Measurements from ENCODE around the gene DOCK8.

DOCK8 gene

DNA sequence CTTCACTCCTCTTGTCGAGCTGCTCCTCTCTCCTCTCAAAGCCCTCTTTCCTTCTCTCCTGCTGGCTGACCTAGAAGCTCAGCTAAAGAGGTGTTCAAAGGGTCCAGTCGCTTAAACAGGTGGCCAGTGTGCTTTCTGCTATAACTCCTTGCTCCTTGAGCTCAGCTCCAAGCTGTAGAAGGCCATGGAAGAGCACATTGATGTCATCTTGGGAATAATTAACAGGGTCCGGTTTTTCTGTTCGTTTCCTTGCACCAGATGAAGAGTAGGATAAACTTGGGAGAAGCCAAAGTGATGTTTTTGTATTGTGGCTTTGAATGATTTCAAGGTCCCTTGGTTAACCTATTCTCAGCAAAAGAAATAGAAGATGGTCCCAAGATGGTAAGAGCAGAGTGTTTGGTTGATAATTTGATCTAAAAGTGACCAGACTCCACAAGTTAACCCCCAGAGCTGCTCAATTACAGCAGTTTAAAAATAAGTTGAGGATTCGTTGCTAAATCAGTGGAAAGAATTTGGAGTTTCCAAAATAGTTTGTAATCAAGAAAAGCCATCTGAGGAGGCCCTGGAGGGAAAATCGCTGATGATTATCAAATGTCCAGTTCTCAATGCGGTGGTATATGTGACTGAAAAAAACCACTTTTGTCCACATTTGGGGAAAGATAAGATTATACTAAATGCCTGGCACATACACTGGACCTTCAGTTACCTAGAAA lies 148.1 kb downstream of the DOCK8 start:
- DNase-seq (ENCODE audit: extremely low read depth, low read depth), result no peak
- TF ChIP-seq, protein P1, sequence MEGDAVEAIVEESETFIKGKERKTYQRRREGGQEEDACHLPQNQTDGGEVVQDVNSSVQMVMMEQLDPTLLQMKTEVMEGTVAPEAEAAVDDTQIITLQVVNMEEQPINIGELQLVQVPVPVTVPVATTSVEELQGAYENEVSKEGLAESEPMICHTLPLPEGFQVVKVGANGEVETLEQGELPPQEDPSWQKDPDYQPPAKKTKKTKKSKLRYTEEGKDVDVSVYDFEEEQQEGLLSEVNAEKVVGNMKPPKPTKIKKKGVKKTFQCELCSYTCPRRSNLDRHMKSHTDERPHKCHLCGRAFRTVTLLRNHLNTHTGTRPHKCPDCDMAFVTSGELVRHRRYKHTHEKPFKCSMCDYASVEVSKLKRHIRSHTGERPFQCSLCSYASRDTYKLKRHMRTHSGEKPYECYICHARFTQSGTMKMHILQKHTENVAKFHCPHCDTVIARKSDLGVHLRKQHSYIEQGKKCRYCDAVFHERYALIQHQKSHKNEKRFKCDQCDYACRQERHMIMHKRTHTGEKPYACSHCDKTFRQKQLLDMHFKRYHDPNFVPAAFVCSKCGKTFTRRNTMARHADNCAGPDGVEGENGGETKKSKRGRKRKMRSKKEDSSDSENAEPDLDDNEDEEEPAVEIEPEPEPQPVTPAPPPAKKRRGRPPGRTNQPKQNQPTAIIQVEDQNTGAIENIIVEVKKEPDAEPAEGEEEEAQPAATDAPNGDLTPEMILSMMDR (IDR thresholded peaks at IDR 0.05; ENCODE audit: low read depth, low read length), result no peak

DNA sequence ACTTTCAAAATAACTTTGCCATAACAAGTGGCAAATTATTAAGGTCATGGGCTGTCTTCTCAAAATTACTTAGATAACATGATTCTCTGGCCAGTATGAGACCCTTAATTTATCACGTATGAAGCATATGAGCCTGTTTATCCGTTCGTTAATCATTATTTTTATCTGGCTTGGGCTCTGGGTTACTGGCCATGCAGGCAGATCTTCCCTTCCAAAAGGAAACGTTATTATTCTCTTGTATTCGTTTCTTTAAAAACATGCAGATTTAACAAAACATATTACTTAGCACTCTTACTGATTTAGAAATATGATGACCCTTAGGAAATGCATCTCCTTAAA lies 148.6 kb downstream of the DOCK8 start:
- DNase-seq (ENCODE audit: extremely low read depth, low read depth), result no peak
- TF ChIP-seq, protein P1 (IDR thresholded peaks at IDR 0.05; ENCODE audit: low read depth, low read length), result no peak

DNA sequence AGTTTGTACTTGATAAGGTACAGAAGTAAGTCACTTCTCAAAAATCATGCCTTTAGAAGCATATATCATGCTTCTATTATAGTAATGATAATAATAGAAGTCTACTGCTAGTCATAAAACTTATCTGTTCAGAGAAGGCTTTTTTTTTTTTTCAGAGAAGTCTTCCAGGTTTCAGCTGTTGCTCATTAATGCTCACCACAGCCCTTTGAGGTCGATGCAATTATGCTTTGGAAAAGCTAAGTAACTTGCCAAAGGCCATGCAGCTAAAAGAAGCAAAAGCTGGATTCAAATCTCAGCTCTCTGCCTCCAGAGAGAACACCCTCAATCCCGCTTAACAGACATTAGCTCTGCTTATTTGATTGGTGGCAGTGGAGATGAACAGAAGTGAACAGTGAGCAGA lies 150.8 kb downstream of the DOCK8 start:
- no peak for DNase-seq (ENCODE audit: extremely low read depth, low read depth)
- TF ChIP-seq, protein P1 (IDR thresholded peaks at IDR 0.05; ENCODE audit: low read depth, low read length), result no peak

DNA sequence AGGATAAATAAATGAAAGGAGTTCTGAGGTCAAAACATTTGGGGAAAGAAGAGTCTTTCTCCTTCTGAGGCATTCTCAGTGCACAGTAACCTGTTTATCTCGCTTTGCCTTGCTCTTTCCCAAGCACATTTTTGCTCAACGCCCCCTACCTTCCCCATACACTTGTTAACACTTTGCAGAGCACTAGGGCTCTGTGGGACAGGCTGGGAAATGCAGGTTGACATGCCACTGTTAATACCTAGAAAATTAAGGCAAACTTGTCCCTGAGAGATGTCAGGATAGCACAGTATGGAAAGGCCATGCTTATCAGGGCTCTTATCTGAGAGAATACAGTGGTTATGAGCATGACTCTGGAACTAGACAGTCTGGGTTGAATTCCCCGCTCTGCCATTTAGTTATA lies 152.0 kb downstream of the DOCK8 start:
- TF ChIP-seq, protein P1 (IDR thresholded peaks at IDR 0.05; ENCODE audit: low read depth, low read length), result no peak
- DNase-seq (ENCODE audit: extremely low read depth, low read depth), result no peak

DNA sequence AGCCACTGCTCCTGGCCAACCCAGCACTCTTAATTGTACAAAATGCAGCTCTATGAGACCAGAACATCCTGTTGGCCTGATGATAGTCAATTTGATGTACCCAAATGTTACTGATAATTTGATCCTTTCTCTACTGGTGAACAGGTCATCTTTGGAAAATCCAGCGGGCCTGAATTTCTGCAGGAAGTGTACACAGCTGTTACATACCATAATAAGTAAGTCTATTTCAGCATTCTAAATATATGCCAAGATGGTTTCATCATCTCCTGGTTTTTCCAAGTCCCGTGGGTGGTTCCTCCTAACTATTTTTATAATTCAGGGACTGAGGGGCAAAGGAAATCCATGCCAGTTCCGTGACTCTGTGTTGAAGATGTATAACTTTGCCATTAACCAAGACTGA lies 155.4 kb downstream of the DOCK8 start:
- DNase-seq (ENCODE audit: extremely low read depth, low read depth), result no peak
- TF ChIP-seq, protein P1 (IDR thresholded peaks at IDR 0.05; ENCODE audit: low read depth, low read length), result no peak

DNA sequence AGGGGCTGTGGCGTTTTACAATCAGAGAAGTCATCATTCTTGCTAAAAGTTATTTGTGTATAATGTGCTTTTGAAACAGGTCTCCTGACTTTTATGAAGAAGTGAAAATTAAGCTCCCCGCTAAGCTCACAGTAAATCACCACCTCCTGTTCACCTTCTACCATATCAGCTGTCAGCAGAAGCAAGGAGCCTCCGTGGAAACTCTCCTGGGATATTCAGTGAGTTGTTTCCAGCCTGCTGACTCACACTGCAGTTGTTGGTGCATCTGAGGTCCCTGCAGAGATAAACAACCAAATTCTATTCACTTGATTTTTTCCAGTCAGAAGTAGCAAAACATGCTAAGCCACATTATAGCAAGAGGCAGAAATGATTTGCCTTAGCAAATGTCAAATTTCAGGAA lies 156.7 kb downstream of the DOCK8 start:
- TF ChIP-seq, protein P1 (IDR thresholded peaks at IDR 0.05; ENCODE audit: low read depth, low read length), result no peak
- DNase-seq (ENCODE audit: extremely low read depth, low read depth), result no peak

DNA sequence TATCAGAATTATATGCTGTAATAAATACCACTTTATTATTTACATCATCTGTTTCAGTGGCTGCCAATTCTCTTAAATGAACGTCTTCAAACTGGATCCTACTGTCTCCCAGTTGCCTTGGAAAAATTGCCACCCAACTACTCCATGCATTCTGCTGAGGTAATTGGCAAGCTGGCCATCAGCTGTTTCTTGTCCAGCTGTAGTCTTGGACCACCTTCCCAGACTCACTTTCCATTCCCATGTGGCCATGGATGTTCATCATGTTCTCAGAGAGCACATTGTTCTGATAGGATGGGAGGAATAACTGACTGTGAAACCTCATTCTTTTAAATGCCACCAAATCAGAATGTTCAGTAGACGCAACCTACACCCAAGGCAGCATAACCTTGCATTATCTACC lies 157.5 kb downstream of the DOCK8 start:
- TF ChIP-seq, protein P1 (IDR thresholded peaks at IDR 0.05; ENCODE audit: low read depth, low read length), result no peak
- no peak for DNase-seq (ENCODE audit: extremely low read depth, low read depth)

Measured in AG09319 (cell line).